PC-9 (cell line): Measurements from ENCODE around the gene FCHO1. TPM values are rescaled to one million over a fixed set of nuclear protein-coding genes. Genes with fewer than 3 reads are reported as not detected.
A peak's percentile ranks its signal among the peaks of the same experiment; 100 is the strongest.

ENCODE experiments used
- BruUV-seq: library from RNA; stranded (reverse); fragments of 400-500 nt; replicated peaks from 2 replicates; lab custom pipeline; 2021; lab: Mats Ljungman, UMichigan
- CTCF ChIA-PET: fragments of 300-600 bp; sonication (Branson Sonifier 250); formaldehyde crosslinking; loops from one replicate; lab custom pipeline; 2022; ENCODE audit warnings: antibody characterized with exemption; lab: Charles Lee
- POLR2A ChIA-PET: fragments of 300-600 bp; sonication (Branson Sonifier 250); formaldehyde crosslinking; loops from one replicate; lab custom pipeline; 2022; ENCODE audit warnings: antibody characterized with exemption; ENCODE audit not compliant: unreplicated experiment; lab: Charles Lee
- DNase-seq, 2 experiments: peaks; one replicate each; pipeline versions ENCODE4 v3.0.0 to v3.0.0-alpha.2; 2015 to 2022; ENCODE audit warnings: mixed read lengths in 1 of 2
- H2AFZ ChIP-seq: fragments of 200-600 bp; sonication (generic); 2 replicates; pipeline ENCODE4 v1.8.1; 2017; ENCODE audit warnings: antibody characterized with exemption
- H3F3A ChIP-seq: fragments of 200-600 bp; sonication (generic); 2 replicates; pipeline ENCODE4 v1.8.1; 2017; ENCODE audit warnings: antibody characterized with exemption, mild to moderate bottlenecking, low read depth; ENCODE audit not compliant: insufficient read depth
- H3K27ac ChIP-seq: fragments of 200-600 bp; sonication (generic); 2 replicates; pipeline ENCODE4 v1.6.1; 2016; ENCODE audit warnings: mixed run types
- H3K27me3 ChIP-seq: fragments of 200-600 bp; sonication (generic); 2 replicates; pipeline ENCODE4 v1.6.1; 2016; ENCODE audit warnings: low read depth, mixed run types; ENCODE audit not compliant: insufficient read depth
- H3K36me3 ChIP-seq: fragments of 200-600 bp; sonication (generic); 2 replicates; pipeline ENCODE4 v1.6.1; 2016; ENCODE audit warnings: low read depth, mixed run types
- H3K4me1 ChIP-seq: fragments of 200-600 bp; sonication (generic); replicated peaks from 2 replicates; pipeline ENCODE4 v1.6.1; 2016; ENCODE audit warnings: mixed run types; ENCODE audit not compliant: insufficient read depth
- H3K4me2 ChIP-seq: fragments of 200-600 bp; sonication (generic); 2 replicates; pipeline ENCODE4 v1.6.1; 2017; ENCODE audit warnings: mixed run types
- H3K4me3 ChIP-seq: fragments of 200-600 bp; sonication (generic); 2 replicates; pipeline ENCODE4 v1.6.1; 2016; ENCODE audit warnings: mixed run types
- H3K79me2 ChIP-seq: fragments of 200-600 bp; sonication (generic); 2 replicates; pipeline ENCODE4 v1.6.1; 2017; ENCODE audit warnings: low read depth, mixed run types
- H3K9me2 ChIP-seq: fragments of 200-600 bp; sonication (generic); 2 replicates; pipeline ENCODE4 v1.8.1; 2017; ENCODE audit warnings: mild to moderate bottlenecking; ENCODE audit not compliant: insufficient read depth
- H3K9me3 ChIP-seq: fragments of 200-600 bp; sonication (generic); 2 replicates; pipeline ENCODE4 v1.8.1; 2016; ENCODE audit warnings: low read depth; ENCODE audit not compliant: insufficient read depth
- H4K20me1 ChIP-seq: fragments of 200-600 bp; sonication (generic); 2 replicates; pipeline ENCODE4 v1.8.1; 2017; ENCODE audit not compliant: insufficient read depth
- EZH2 ChIP-seq: fragments of 200-600 bp; sonication (generic); IDR thresholded peaks from 2 replicates; pipeline ENCODE4 v1.8.0; 2017; ENCODE audit warnings: antibody characterized with exemption, low read depth
- intact Hi-C: fragments of 100-400 bp; cut with micrococcal nuclease; formaldehyde crosslinking; loops from one replicate; pipeline ENCODE4 v1.10.0; 2022; ENCODE audit not compliant: unreplicated experiment
- total RNA-seq: library from RNA; stranded (reverse); gene quantifications from 2 replicates; pipeline ENCODE4 v1.2.3, GENCODE V29; 2021
- TF ChIP-seq, protein P1 (sequence below): fragments of 200-600 bp; sonication (generic); conservative IDR thresholded peaks from 2 replicates; pipeline ENCODE4 v1.6.1; 2017; ENCODE audit warnings: mixed run types, antibody characterized with exemption, mild to moderate bottlenecking, moderate library complexity

The FCHO1 gene
- total RNA-seq, 1 experiment from 2014 or later: 34.8 TPM

DNA sequence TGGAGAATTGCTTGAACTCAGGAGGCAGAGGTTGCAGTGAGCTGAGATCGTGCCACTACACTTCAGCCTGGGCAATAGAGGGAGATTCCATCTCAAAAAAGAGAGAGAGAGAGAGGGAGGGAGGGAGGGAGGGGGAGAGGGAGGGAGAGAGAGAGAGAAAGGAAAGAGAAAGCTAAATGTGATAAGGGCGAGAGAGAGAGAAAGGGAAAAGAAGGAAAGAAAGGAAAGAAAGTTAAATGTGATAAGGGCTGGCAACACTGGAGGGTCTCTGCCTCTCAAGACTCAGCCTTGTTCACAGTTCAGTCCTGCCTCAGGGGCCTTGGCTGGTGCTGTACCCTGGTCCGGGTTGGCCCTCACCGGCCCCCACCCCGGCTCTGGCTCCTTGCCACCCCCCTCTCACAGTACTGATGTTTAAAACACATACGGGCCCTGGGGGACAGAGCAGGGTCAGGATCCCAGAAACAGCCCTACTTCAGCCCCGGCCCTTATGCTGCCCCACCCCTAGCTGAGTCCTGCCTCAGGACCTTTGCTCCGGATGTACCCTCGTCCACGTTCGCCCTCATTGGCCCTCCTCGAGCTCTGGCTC is 28.5 kb upstream of the FCHO1 start:
- no peak for DNase-seq

DNA sequence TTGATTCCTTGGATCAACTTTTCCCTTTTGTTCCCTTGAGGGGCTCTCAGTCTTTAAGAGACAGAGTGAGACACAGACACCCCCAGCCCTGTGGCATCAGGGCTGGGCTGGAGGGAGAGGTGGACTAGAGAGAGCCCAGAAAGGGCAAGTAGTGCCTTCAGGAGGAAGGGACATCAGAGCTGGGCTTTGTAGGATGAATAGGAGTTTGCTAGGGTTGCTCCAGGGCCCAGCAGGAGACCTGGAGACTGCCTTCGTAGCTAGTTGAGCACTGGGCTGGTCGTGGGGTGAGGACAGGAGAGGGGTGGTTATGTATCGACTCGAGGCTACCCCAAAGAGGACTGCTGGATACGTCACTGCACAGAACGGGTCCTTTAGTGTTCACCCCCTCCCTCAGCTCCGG is 26.6 kb upstream of the FCHO1 start:
- no peaks in the 10 kb centered on the region for H3K9me3 ChIP-seq
- H4K20me1 ChIP-seq: peaks cover 76% of the 10 kb centered on the region
- no TSS peak for BruUV-seq
- no peaks in the 10 kb centered on the region for H3K27me3 ChIP-seq
- no peak overlapping the region for H3K4me3 ChIP-seq
- no peak overlapping the region for H2AFZ ChIP-seq
- H3K27ac ChIP-seq: no peak overlapping the region
- H3F3A ChIP-seq: peaks cover 13% of the 10 kb centered on the region; the same call in 1 of the 2 replicates
- POLR2A ChIA-PET: no interaction called here
- no peak for DNase-seq
- no peaks in the 10 kb centered on the region for H3K9me2 ChIP-seq
- peaks cover 7% of the 10 kb centered on the region; the same call in 1 of the 2 replicates for H3K36me3 ChIP-seq
- intact Hi-C loops: no loop called here
- H3K4me2 ChIP-seq: no peak overlapping the region
- H3K4me1 ChIP-seq: peaks cover 15% of the 10 kb centered on the region
- H3K79me2 ChIP-seq: peaks cover 42% of the 10 kb centered on the region
- TF ChIP-seq, protein P1, sequence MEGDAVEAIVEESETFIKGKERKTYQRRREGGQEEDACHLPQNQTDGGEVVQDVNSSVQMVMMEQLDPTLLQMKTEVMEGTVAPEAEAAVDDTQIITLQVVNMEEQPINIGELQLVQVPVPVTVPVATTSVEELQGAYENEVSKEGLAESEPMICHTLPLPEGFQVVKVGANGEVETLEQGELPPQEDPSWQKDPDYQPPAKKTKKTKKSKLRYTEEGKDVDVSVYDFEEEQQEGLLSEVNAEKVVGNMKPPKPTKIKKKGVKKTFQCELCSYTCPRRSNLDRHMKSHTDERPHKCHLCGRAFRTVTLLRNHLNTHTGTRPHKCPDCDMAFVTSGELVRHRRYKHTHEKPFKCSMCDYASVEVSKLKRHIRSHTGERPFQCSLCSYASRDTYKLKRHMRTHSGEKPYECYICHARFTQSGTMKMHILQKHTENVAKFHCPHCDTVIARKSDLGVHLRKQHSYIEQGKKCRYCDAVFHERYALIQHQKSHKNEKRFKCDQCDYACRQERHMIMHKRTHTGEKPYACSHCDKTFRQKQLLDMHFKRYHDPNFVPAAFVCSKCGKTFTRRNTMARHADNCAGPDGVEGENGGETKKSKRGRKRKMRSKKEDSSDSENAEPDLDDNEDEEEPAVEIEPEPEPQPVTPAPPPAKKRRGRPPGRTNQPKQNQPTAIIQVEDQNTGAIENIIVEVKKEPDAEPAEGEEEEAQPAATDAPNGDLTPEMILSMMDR: no peak
- no peak for TF ChIP-seq EZH2
- CTCF ChIA-PET: no interaction called here

More for the DNA sequence above, 28.5 kb upstream of the FCHO1 start:
- Histone ChIP-seq H3K4me2 (no peak overlapping the region), H3F3A (peaks cover 13% of the 10 kb centered on the region; the same call in 1 of the 2 replicates), H3K9me3 (no peaks in the 10 kb centered on the region), H3K36me3 (no peaks in the 10 kb centered on the region), H3K4me3 (no peak overlapping the region), H3K79me2 (peaks cover 36% of the 10 kb centered on the region), H3K4me1 (peaks cover 21% of the 10 kb centered on the region), H4K20me1 (peaks cover 66% of the 10 kb centered on the region), H3K9me2 (no peaks in the 10 kb centered on the region), H3K27me3 (no peaks in the 10 kb centered on the region), H3K27ac (no peak overlapping the region), H2AFZ (no peak overlapping the region)
- TF ChIP-seq EZH2: no peak
- TF ChIP-seq, protein P1: no peak
- POLR2A ChIA-PET: no interaction called here
- CTCF ChIA-PET: no interaction called here
- no TSS peak for BruUV-seq
- intact Hi-C loops: no loop called here

DNA sequence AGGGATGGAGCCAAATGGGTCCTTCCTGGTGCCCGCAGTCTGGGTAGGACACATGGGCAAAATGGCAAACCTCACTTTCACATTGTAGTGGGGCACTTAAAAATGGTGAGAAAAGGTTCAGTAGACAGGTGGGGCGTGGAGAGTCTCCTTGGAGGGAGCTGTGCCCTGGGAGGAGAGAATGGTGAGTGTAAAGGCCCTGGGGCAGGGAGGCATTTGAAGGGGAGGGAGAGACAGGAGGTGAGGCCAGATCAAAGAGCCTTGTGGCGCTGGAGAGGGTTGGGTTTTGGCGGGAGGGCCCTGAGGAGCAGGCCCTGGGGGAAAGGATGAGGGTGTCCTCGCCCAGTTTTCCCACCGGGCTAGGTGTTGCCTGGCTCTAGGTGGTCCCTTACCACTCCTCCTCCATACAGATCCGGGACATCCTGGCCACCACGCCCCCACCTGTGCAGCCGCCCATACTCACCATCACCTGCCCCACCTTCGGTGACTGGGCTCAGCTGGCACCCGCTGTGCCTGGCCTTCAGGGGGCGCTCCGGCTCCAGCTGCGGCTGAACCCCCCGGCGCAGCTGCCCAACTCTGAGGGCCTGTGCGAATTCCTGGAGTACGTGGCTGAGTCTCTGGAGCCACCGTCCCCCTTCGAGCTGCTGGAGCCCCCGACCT is 25.7 kb upstream of the FCHO1 start:
- H3K79me2 ChIP-seq: peaks cover 35% of the 10 kb centered on the region
- CTCF ChIA-PET: interaction anchor here (0.6 kb wide), 1 partner anchor 231 kb away, joined by 3 read pairs; no protein-coding TSS in a partner anchor

More for the DNA sequence above, 25.7 kb upstream of the FCHO1 start:
- TF ChIP-seq EZH2: no peak
- TF ChIP-seq, protein P1: peak; percentile 53
- Histone ChIP-seq H3K27me3 (no peaks in the 10 kb centered on the region), H3K27ac (no peak overlapping the region), H3F3A (peaks cover 13% of the 10 kb centered on the region; the same call in 1 of the 2 replicates), H3K9me2 (no peaks in the 10 kb centered on the region), H3K4me3 (no peak overlapping the region), H4K20me1 (peaks cover 77% of the 10 kb centered on the region), H2AFZ (no peak overlapping the region), H3K4me1 (peaks cover 10% of the 10 kb centered on the region), H3K4me2 (no peak overlapping the region), H3K9me3 (no peaks in the 10 kb centered on the region), H3K36me3 (peaks cover 14% of the 10 kb centered on the region; the same call in 1 of the 2 replicates)
- intact Hi-C loops: no loop called here
- no TSS peak for BruUV-seq
- no peak for DNase-seq
- POLR2A ChIA-PET: no interaction called here
